ENCODE measurements around the gene CDH16. TPM values are rescaled to one million over a fixed set of nuclear protein-coding genes. Genes with fewer than 3 reads are reported as not detected.

Gene CDH16
- total and polyA plus RNA-seq, 2 of the 13 experiments (the other 11 are each of a cell fraction or from before 2014, with no cell fraction given), result 2.7 to 3.9 TPM

DNA sequence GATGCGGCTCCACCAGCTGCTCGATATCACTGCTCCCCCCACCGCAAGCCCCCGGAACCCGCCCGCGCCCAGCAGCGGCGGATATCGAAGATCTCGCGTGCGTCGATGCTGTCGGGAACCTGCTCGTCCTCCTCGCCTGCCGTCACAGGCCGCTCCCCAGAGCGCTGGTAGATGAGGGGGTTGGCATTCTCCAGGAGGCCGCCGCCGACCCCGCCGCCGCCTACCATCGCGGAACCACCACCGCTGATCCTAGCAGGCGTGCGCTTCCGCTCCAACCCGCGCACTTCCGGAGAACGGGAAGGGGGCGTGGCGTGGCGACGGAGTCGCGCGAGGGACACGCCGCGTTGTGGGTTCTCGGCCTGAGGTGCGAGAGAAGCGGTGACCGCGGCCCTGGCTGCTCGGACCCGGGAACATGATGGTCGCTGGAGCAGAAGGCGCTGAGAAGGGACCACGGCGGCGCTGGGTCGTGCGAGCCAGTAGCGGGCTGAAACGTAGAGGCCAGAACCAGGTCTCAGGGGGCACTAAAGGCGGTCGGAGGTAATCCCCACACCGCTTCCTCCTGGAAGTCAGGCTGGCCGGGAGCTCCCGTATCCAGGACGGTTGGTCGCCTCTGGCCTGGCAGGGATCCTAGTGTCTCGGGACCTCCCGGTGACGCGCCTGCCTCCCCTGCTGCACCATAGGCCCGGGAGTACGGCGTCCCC lies 15.6 kb upstream of the CDH16 start, which contains the start of gene CIAO2B (continued):
- TF ChIP-seq, protein P1, sequence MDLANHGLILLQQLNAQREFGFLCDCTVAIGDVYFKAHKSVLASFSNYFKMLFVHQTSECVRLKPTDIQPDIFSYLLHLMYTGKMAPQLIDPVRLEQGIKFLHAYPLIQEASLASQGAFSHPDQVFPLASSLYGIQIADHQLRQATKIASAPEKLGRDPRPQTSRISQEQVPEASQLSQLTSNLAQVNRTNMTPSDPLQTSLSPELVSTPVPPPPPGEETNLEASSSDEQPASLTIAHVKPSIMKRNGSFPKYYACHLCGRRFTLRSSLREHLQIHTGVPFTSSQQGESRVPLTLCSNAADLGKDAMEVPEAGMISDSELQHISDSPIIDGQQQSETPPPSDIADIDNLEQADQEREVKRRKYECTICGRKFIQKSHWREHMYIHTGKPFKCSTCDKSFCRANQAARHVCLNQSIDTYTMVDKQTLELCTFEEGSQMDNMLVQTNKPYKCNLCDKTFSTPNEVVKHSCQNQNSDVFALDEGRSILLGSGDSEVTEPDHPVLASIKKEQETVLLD (CRISPR knock-in tag; IDR thresholded peaks at IDR 0.05; ENCODE audit: low read depth), result peak; percentile 79
- TF ChIP-seq KDM5B (CRISPR knock-in tag; IDR thresholded peaks at IDR 0.05; ENCODE audit: borderline replicate concordance), result peak; percentile 94
- peak; percentile 64 for TF ChIP-seq EEA1 (CRISPR knock-in tag; IDR thresholded peaks at IDR 0.05; ENCODE audit: borderline replicate concordance)
- TF ChIP-seq ZNF546 (CRISPR knock-in tag; conservative IDR thresholded peaks at IDR 0.05), result peak; percentile 95; the same call in 1 of the 2 replicates
- peak; percentile 85; the same call in 1 of the 2 replicates for TF ChIP-seq DNMT3B (CRISPR knock-in tag; conservative IDR thresholded peaks at IDR 0.05)
- TF ChIP-seq MXI1 (IDR thresholded peaks at IDR 0.05; ENCODE audit: borderline replicate concordance, low read depth, low read length), result peak; percentile 95; the same call in 2 of the 3 replicates
- TF ChIP-seq, protein P2, sequence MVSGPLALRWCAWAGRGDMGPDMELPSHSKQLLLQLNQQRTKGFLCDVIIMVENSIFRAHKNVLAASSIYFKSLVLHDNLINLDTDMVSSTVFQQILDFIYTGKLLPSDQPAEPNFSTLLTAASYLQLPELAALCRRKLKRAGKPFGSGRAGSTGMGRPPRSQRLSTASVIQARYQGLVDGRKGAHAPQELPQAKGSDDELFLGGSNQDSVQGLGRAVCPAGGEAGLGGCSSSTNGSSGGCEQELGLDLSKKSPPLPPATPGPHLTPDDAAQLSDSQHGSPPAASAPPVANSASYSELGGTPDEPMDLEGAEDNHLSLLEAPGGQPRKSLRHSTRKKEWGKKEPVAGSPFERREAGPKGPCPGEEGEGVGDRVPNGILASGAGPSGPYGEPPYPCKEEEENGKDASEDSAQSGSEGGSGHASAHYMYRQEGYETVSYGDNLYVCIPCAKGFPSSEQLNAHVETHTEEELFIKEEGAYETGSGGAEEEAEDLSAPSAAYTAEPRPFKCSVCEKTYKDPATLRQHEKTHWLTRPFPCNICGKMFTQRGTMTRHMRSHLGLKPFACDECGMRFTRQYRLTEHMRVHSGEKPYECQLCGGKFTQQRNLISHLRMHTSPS (CRISPR knock-in tag; IDR thresholded peaks at IDR 0.05; ENCODE audit: low read depth), result peak; percentile 87
- TF ChIP-seq SETDB1 (CRISPR knock-in tag; IDR thresholded peaks at IDR 0.05; ENCODE audit: borderline replicate concordance), result no peak
- peak; percentile 92 for TF ChIP-seq TGIF2 (CRISPR knock-in tag; IDR thresholded peaks at IDR 0.05)
- peak; percentile 99 for TF ChIP-seq ZFX (CRISPR knock-in tag; IDR thresholded peaks at IDR 0.05; ENCODE audit: low read depth)
- TF ChIP-seq CBX1 (IDR thresholded peaks at IDR 0.05; ENCODE audit: low read depth), result peak; percentile 77
- no peak for TF ChIP-seq TBP (CRISPR knock-in tag; IDR thresholded peaks at IDR 0.05)
- TF ChIP-seq, protein P3, sequence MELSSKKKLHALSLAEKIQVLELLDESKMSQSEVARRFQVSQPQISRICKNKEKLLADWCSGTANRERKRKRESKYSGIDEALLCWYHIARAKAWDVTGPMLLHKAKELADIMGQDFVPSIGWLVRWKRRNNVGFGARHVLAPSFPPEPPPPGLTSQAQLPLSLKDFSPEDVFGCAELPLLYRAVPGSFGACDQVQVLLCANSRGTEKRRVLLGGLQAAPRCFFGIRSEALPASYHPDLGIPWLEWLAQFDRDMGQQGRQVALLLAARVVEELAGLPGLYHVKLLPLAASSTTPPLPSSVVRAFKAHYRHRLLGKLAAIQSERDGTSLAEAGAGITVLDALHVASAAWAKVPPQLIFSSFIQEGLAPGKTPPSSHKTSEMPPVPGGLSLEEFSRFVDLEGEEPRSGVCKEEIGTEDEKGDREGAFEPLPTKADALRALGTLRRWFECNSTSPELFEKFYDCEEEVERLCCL (CRISPR knock-in tag; IDR thresholded peaks at IDR 0.05; ENCODE audit: borderline replicate concordance), result peak; percentile 98
- TF ChIP-seq, protein P4, sequence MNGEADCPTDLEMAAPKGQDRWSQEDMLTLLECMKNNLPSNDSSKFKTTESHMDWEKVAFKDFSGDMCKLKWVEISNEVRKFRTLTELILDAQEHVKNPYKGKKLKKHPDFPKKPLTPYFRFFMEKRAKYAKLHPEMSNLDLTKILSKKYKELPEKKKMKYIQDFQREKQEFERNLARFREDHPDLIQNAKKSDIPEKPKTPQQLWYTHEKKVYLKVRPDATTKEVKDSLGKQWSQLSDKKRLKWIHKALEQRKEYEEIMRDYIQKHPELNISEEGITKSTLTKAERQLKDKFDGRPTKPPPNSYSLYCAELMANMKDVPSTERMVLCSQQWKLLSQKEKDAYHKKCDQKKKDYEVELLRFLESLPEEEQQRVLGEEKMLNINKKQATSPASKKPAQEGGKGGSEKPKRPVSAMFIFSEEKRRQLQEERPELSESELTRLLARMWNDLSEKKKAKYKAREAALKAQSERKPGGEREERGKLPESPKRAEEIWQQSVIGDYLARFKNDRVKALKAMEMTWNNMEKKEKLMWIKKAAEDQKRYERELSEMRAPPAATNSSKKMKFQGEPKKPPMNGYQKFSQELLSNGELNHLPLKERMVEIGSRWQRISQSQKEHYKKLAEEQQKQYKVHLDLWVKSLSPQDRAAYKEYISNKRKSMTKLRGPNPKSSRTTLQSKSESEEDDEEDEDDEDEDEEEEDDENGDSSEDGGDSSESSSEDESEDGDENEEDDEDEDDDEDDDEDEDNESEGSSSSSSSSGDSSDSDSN (CRISPR knock-in tag; IDR thresholded peaks at IDR 0.05), result peak; percentile 98
- TF ChIP-seq, protein P5, sequence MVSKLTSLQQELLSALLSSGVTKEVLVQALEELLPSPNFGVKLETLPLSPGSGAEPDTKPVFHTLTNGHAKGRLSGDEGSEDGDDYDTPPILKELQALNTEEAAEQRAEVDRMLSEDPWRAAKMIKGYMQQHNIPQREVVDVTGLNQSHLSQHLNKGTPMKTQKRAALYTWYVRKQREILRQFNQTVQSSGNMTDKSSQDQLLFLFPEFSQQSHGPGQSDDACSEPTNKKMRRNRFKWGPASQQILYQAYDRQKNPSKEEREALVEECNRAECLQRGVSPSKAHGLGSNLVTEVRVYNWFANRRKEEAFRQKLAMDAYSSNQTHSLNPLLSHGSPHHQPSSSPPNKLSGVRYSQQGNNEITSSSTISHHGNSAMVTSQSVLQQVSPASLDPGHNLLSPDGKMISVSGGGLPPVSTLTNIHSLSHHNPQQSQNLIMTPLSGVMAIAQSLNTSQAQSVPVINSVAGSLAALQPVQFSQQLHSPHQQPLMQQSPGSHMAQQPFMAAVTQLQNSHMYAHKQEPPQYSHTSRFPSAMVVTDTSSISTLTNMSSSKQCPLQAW (CRISPR knock-in tag; IDR thresholded peaks at IDR 0.05), result peak; percentile 88
- TF ChIP-seq, protein P6, sequence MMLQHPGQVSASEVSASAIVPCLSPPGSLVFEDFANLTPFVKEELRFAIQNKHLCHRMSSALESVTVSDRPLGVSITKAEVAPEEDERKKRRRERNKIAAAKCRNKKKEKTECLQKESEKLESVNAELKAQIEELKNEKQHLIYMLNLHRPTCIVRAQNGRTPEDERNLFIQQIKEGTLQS (CRISPR knock-in tag; IDR thresholded peaks at IDR 0.05), result peak; percentile 56
- TF ChIP-seq TARDBP (CRISPR knock-in tag; IDR thresholded peaks at IDR 0.05), result peak; percentile 91
- TF ChIP-seq, protein P7, sequence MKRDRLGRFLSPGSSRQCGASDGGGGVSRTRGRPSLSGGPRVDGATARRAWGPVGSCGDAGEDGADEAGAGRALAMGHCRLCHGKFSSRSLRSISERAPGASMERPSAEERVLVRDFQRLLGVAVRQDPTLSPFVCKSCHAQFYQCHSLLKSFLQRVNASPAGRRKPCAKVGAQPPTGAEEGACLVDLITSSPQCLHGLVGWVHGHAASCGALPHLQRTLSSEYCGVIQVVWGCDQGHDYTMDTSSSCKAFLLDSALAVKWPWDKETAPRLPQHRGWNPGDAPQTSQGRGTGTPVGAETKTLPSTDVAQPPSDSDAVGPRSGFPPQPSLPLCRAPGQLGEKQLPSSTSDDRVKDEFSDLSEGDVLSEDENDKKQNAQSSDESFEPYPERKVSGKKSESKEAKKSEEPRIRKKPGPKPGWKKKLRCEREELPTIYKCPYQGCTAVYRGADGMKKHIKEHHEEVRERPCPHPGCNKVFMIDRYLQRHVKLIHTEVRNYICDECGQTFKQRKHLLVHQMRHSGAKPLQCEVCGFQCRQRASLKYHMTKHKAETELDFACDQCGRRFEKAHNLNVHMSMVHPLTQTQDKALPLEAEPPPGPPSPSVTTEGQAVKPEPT (CRISPR knock-in tag; IDR thresholded peaks at IDR 0.05; ENCODE audit: low read depth), result no peak

All from HepG2 (cell line).